Measurements from ENCODE around the gene SH3GLB2.

SH3GLB2 gene

DNA sequence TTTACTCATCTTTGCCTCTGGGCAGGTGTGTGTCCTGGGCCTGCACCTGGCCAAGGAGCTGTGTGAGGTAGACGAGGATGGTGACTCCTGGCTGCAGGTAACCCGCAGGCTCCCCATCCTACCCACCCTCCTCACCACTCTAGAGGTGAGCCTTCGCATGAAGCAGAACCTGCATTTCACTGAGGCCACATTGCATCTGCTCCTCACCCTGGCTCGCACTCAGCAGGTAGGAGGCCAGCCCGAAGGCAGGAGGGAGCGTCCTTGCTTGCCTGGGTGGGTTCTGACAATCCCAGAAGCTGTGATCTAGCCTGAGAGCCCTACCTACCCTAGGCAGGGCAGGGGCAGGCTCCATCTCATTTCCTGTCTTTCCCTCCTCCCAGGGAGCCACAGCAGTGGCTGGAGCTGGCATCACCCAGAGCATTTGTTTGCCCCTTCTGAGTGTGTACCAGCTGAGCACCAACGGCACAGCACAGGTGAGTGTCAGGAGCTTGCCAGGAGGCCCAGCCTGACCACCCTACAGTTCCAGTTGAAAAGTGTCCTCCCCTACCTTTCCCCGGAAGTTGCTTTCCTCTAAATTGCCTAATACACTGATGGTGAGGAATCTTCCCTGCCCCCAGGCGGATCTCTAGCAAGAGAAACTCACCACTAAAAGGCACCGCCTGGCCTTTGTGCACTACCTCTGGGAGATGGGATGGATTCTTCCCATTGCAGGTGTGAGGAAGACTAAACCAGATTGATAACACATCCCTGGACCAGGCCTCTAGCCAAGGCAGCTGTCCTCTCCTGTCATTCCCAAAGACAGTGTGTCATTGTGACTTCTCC, 26.4 kb downstream of the SH3GLB2 start:
- TF ChIP-seq PPARA (CRISPR knock-in tag; IDR thresholded peaks at IDR 0.05; ENCODE audit: borderline replicate concordance): no peak
- no peak for TF ChIP-seq ZC3H10 (CRISPR knock-in tag; IDR thresholded peaks at IDR 0.05)
- no peak for TF ChIP-seq ZNF8 (CRISPR knock-in tag; IDR thresholded peaks at IDR 0.05)
- ATAC-seq: no peak

DNA sequence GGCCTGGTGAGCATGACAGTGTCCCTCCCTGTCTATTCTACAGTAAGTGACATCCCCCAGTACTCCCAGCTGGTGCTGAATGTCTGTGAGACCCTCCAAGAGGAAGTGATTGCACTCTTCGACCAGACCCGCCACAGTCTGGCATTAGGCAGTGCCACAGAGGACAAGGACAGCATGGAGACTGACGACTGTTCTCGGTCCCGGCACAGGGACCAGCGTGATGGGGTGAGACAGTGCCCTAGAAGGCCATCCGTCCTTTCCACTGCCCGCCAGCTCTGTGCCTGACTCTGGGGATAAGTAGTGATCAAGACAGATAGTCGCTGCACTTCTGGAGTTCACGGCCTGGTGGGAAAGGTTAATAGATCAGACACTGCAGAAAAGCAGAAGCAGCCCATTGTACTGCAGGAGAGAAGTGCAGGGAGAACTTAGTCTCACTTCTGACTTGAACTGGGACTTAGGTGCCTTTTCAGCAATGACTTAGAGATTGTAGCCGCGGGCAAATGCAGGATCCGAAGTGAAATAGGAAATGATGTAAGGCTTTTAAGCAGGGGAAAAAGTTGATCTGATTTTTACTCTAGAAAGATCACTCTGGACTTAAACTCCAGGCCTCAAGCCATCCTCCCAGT, 28.4 kb downstream of the SH3GLB2 start:
- TF ChIP-seq ZNF8 (CRISPR knock-in tag; IDR thresholded peaks at IDR 0.05): no peak
- TF ChIP-seq ZNF565 (CRISPR knock-in tag; conservative IDR thresholded peaks at IDR 0.05; ENCODE audit: low read depth): no peak
- no peak for TF ChIP-seq CREB5 (CRISPR knock-in tag; IDR thresholded peaks at IDR 0.05; ENCODE audit: low read depth)
- TF ChIP-seq POU6F1 (CRISPR knock-in tag; IDR thresholded peaks at IDR 0.05; ENCODE audit: borderline replicate concordance, low read depth): no peak
- no peak for TF ChIP-seq GLIS3 (CRISPR knock-in tag; IDR thresholded peaks at IDR 0.05)
- TF ChIP-seq ZFP30 (CRISPR knock-in tag; IDR thresholded peaks at IDR 0.05): no peak
- no peak for TF ChIP-seq SNAI2 (CRISPR knock-in tag; IDR thresholded peaks at IDR 0.05)
- no peak for TF ChIP-seq CSRNP3 (CRISPR knock-in tag; IDR thresholded peaks at IDR 0.05)
- no peak for TF ChIP-seq ARNTL (CRISPR knock-in tag; IDR thresholded peaks at IDR 0.05; ENCODE audit: borderline replicate concordance, low read depth)
- ATAC-seq: no peak

DNA sequence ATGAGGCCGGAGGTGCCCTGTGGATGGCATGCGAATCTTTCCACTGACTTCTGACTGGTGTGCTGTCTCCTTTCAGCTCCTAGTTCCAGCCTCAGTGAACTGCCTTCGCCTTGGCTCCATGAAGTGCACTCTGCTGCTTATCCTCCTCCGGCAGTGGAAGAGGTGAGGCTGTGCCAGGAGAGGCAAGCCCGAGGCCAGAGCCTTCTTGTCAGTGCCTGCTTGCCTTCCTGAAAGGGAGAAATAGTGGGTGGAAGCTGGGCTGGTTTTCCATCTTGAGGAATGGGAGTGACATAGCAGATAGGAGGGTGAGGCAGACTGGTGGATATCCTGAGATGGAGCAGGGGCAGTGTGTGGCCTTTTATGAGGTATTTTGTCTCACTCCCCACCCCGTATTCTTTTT, 29.7 kb downstream of the SH3GLB2 start:
- no peak for TF ChIP-seq ISL1 (CRISPR knock-in tag; IDR thresholded peaks at IDR 0.05)
- TF ChIP-seq ESRRG (CRISPR knock-in tag; IDR thresholded peaks at IDR 0.05): no peak
- no peak for TF ChIP-seq OSR1 (CRISPR knock-in tag; IDR thresholded peaks at IDR 0.05)
- no peak for TF ChIP-seq ZNF565 (CRISPR knock-in tag; conservative IDR thresholded peaks at IDR 0.05; ENCODE audit: low read depth)
- TF ChIP-seq ZNF70 (CRISPR knock-in tag; IDR thresholded peaks at IDR 0.05): no peak
- TF ChIP-seq SNAI2 (CRISPR knock-in tag; IDR thresholded peaks at IDR 0.05): no peak
- TF ChIP-seq PPARA (CRISPR knock-in tag; IDR thresholded peaks at IDR 0.05; ENCODE audit: borderline replicate concordance): no peak
- no peak for TF ChIP-seq CSDC2 (CRISPR knock-in tag; IDR thresholded peaks at IDR 0.05)
- TF ChIP-seq ZFP3 (CRISPR knock-in tag; IDR thresholded peaks at IDR 0.05): no peak
- TF ChIP-seq ZC3H10 (CRISPR knock-in tag; IDR thresholded peaks at IDR 0.05): no peak
- TF ChIP-seq GLIS3 (CRISPR knock-in tag; IDR thresholded peaks at IDR 0.05): no peak
- TF ChIP-seq, protein P1, sequence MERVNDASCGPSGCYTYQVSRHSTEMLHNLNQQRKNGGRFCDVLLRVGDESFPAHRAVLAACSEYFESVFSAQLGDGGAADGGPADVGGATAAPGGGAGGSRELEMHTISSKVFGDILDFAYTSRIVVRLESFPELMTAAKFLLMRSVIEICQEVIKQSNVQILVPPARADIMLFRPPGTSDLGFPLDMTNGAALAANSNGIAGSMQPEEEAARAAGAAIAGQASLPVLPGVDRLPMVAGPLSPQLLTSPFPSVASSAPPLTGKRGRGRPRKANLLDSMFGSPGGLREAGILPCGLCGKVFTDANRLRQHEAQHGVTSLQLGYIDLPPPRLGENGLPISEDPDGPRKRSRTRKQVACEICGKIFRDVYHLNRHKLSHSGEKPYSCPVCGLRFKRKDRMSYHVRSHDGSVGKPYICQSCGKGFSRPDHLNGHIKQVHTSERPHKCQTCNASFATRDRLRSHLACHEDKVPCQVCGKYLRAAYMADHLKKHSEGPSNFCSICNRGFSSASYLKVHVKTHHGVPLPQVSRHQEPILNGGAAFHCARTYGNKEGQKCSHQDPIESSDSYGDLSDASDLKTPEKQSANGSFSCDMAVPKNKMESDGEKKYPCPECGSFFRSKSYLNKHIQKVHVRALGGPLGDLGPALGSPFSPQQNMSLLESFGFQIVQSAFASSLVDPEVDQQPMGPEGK (CRISPR knock-in tag; IDR thresholded peaks at IDR 0.05; ENCODE audit: borderline replicate concordance): no peak
- TF ChIP-seq CSRNP3 (CRISPR knock-in tag; IDR thresholded peaks at IDR 0.05): no peak
- TF ChIP-seq, protein P2, sequence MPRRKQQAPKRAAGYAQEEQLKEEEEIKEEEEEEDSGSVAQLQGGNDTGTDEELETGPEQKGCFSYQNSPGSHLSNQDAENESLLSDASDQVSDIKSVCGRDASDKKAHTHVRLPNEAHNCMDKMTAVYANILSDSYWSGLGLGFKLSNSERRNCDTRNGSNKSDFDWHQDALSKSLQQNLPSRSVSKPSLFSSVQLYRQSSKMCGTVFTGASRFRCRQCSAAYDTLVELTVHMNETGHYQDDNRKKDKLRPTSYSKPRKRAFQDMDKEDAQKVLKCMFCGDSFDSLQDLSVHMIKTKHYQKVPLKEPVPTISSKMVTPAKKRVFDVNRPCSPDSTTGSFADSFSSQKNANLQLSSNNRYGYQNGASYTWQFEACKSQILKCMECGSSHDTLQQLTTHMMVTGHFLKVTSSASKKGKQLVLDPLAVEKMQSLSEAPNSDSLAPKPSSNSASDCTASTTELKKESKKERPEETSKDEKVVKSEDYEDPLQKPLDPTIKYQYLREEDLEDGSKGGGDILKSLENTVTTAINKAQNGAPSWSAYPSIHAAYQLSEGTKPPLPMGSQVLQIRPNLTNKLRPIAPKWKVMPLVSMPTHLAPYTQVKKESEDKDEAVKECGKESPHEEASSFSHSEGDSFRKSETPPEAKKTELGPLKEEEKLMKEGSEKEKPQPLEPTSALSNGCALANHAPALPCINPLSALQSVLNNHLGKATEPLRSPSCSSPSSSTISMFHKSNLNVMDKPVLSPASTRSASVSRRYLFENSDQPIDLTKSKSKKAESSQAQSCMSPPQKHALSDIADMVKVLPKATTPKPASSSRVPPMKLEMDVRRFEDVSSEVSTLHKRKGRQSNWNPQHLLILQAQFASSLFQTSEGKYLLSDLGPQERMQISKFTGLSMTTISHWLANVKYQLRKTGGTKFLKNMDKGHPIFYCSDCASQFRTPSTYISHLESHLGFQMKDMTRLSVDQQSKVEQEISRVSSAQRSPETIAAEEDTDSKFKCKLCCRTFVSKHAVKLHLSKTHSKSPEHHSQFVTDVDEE (CRISPR knock-in tag; IDR thresholded peaks at IDR 0.05): no peak
- no peak for TF ChIP-seq BACH2 (CRISPR knock-in tag; IDR thresholded peaks at IDR 0.05; ENCODE audit: borderline replicate concordance)
- no peak for TF ChIP-seq ZNF8 (CRISPR knock-in tag; IDR thresholded peaks at IDR 0.05)
- no peak for TF ChIP-seq TOX (CRISPR knock-in tag; IDR thresholded peaks at IDR 0.05; ENCODE audit: borderline replicate concordance)
- no peak for TF ChIP-seq TCF4 (CRISPR knock-in tag; IDR thresholded peaks at IDR 0.05; ENCODE audit: borderline replicate concordance)
- no peak for TF ChIP-seq RARB (CRISPR knock-in tag; IDR thresholded peaks at IDR 0.05)
- TF ChIP-seq ARNTL (CRISPR knock-in tag; IDR thresholded peaks at IDR 0.05; ENCODE audit: borderline replicate concordance, low read depth): no peak
- ATAC-seq: no peak
